Aorta (tissue), 5 donors: ENCODE measurements around the gene WNK1. TPM values are rescaled to one million over a fixed set of nuclear protein-coding genes. Genes with fewer than 3 reads are reported as not detected.
"Not testable (repeated sequence)": the region's sequence is repeated elsewhere in the genome, so short reads cannot be mapped to it uniquely, and the experiment has no call there.

Source experiments
- ATAC-seq: fragments of 200-7000 bp; cut with Tn5 transposase; one replicate; pipeline ENCODE4 v1.9.1; 2022; ENCODE audit warnings: moderate library complexity; ENCODE audit not compliant: low FRiP score
- DNase-seq, 2 donors: peaks; one replicate each; pipeline ENCODE4 v3.0.0-alpha.2; 2020
- H3K27ac ChIP-seq, 2 donors: one replicate each; pipeline ENCODE4 v1.5.1; 2013; ENCODE audit warnings: low read length in 2 of 2, mild to moderate bottlenecking in 2 of 2, moderate library complexity in 2 of 2, control low read depth in 1 of 2, inconsistent platforms in 1 of 2, low read depth in 1 of 2
- H3K27me3 ChIP-seq, 2 donors: one replicate each; pipeline ENCODE4 v1.6.1; 2013; ENCODE audit warnings: control low read depth in 1 of 2, low read length in 1 of 2, mild to moderate bottlenecking in 1 of 2, moderate library complexity in 1 of 2; ENCODE audit not compliant: insufficient read depth in 2 of 2, control insufficient read depth in 1 of 2
- H3K36me3 ChIP-seq, 2 donors: one replicate each; pipeline ENCODE4 v1.6.1; 2013; ENCODE audit warnings: control low read depth in 1 of 2, low read length in 1 of 2, mild to moderate bottlenecking in 1 of 2; ENCODE audit not compliant: insufficient read depth in 2 of 2, control insufficient read depth in 1 of 2
- H3K4me1 ChIP-seq, 2 donors: one replicate each; pipeline ENCODE4 v1.6.1; 2013; ENCODE audit warnings: low read length in 2 of 2, control low read depth in 1 of 2, mild to moderate bottlenecking in 1 of 2, moderate library complexity in 1 of 2; ENCODE audit not compliant: insufficient read depth in 2 of 2, control insufficient read depth in 1 of 2
- H3K4me3 ChIP-seq, 2 donors: one replicate each; pipeline ENCODE4 v1.5.1; 2013; ENCODE audit warnings: low read length in 2 of 2, control low read depth in 1 of 2, mild to moderate bottlenecking in 1 of 2
- H3K9me3 ChIP-seq: one replicate; pipeline ENCODE4 v1.6.1; 2013; ENCODE audit warnings: mild to moderate bottlenecking, low read length; ENCODE audit not compliant: control insufficient read depth
- WGBS, 2 donors: extraction: QIAGEN DNeasy Blood & Tissue Kit; methylation state at CpG; one replicate each; pipeline ENCODE4 v1.1.7; 2013; 5-methylcytosine and 5-hydroxymethylcytosine counted together
- intact Hi-C, 2 donors: fragments of 100-400 bp; cut with DNase I; formaldehyde crosslinking; loops; one replicate each; pipeline versions ENCODE4 v1.14.2 to v1.15.0; 2022
- polyA plus RNA-seq, 2 donors: library from polyadenylated mRNA; stranded (reverse); fragments of 200-250 nt; gene quantifications; one replicate each; pipeline ENCODE4 v1.2.3, GENCODE V29; 2013
- total RNA-seq, 2 donors: library from RNA; stranded (reverse); fragmentation: NEBNext Ultra II Directional; extraction: Animal tissue kit (Norgen Biotek cat#: 25700); gene quantifications; one replicate each; pipeline ENCODE4 v1.2.1, GENCODE V29; 2021
- donor health status: healthy with polysubstance abuse.
- donor health status: Bipolar disorder and iron deficiency.
- donor health status: DM: no; HTN: no; CAD: no.
- donor health status: DM: no; HTN: no; CAD: no.
- donor health status: DM: yes; HTN: yes; CAD: no.

Gene WNK1
- total and polyA plus RNA-seq, 4 donors, result 22.3 to 226 (median 106) TPM

DNA sequence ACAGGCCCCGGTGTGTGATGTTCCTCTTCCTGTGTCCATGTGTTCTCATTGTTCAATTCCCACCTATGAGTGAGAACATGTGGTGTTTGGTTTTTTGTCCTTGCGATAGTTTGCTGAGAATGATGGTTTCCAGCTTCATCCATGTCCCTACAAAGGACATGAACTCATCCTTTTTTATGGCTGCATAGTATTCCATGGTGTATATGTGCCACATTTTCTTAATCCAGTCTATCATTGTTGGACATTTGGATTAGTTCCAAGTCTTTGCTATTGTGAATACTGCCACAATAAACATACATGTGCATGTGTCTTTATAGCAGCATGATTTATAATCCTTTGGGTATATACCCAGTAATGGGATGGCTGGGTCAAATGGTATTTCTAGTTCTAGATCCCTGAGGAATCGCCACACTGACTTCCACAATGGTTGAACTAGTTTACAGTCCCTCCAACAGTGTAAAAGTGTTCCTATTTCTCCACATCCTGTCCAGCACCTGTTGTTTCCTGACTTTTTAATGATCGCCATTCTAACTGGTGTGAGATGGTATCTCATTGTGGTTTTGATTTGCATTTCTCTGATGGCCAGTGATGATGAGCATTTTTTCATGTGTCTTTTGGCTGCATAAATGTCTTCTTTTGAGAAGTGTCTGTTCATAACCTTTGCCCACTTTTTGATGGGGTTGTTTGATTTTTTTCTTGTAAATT is 97.5 kb downstream of the WNK1 start:
- H3K4me1 ChIP-seq, H3K36me3 ChIP-seq, H3K27ac ChIP-seq, H3K27me3 ChIP-seq, DNase-seq, H3K4me3 ChIP-seq, intact Hi-C loops, H3K9me3 ChIP-seq, ATAC-seq: not testable (repeated sequence)
- 92 to 96% methylated on average over 2 to 3 of the region's 4 CpGs for WGBS, 2 donors

DNA sequence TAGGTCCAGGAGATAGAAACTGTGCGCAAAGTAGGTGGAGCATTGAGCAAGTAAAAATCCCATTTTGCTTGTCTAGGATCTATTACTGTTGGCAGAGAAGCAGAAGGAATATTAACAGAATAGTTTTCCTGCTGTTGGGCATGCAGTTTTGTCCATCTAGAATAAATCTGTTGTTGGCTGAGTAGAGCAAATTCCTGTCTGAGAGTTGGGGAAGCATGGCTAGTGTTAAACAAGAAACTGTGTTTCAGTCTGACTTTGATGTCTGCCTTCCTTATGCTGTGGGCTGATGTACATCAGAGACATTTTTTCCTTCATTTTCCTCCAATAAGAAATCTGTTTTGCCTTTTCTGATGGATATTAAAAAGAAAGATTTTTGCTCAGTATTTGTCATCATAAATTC is 99.0 kb downstream of the WNK1 start:
- ATAC-seq (peak; percentile 57), DNase-seq (no peak)
- peak overlapping the region; percentile 10 to 67 for H3K27ac ChIP-seq
- H3K4me3 ChIP-seq, result peak overlapping the region; percentile 3 to 10
- no peaks in the 10 kb centered on the region for H3K9me3 ChIP-seq
- no peaks in the 10 kb centered on the region for H3K27me3 ChIP-seq
- H3K36me3 ChIP-seq, result no peaks in the 10 kb centered on the region
- WGBS, 2 donors, result 9% methylated on average over 1 of the region's 1 CpG
- intact Hi-C loops, result no loop called here
- no peaks in the 10 kb centered on the region for H3K4me1 ChIP-seq

DNA sequence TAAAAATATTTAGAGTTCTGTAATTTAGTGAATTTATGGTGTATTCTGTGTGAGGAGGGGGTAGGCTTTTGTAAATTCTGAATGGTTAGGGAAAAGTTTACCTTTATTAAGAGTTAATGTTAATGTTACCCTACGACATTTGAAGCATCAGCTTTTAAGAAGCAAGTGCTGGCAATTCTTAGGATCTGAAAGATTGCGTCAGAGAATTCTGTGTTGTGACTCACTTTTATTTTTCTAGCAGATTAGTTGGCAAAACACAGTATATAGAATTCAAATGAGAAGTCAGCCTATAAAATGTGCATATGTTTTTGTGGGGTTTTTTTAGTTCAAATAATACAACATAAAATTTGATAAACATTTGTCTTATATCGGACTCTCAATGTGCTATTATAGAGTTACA is 99.5 kb downstream of the WNK1 start:
- intact Hi-C loops, result no loop called here
- Histone ChIP-seq H3K4me1 (no peaks in the 10 kb centered on the region), H3K27me3 (no peaks in the 10 kb centered on the region), H3K36me3 (no peaks in the 10 kb centered on the region), H3K9me3 (no peaks in the 10 kb centered on the region), H3K27ac (no peak overlapping the region), H3K4me3 (no peak overlapping the region)
- ATAC-seq, result no peak
- WGBS, 2 donors, result 7 to 12% methylated on average over 3 of the region's 3 CpGs
- no peak for DNase-seq

DNA sequence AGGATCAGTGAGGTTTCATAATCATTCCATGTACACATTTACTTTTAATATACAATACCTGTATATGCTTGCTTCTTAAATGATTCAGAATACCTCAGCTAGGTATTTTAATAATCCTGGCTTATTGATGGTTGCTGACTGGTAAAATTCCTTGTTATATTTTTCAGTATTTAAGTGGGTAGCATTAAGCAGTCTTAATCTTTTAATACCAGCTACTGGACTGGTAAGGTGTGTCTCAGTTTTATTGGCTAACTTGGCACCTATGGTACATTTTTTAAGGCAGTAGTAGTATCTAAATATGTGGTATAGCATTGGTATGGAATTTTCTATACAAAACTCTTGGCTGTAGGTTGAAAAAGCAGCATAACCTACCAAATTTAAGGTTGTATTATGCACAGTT is 100.5 kb downstream of the WNK1 start:
- no peaks in the 10 kb centered on the region for H3K36me3 ChIP-seq
- no peak overlapping the region for H3K4me3 ChIP-seq
- ATAC-seq (no peak), DNase-seq (no peak)
- no peak overlapping the region for H3K27ac ChIP-seq
- no peaks in the 10 kb centered on the region for H3K27me3 ChIP-seq
- intact Hi-C loops, result no loop called here
- H3K9me3 ChIP-seq, result no peaks in the 10 kb centered on the region
- no peaks in the 10 kb centered on the region for H3K4me1 ChIP-seq

DNA sequence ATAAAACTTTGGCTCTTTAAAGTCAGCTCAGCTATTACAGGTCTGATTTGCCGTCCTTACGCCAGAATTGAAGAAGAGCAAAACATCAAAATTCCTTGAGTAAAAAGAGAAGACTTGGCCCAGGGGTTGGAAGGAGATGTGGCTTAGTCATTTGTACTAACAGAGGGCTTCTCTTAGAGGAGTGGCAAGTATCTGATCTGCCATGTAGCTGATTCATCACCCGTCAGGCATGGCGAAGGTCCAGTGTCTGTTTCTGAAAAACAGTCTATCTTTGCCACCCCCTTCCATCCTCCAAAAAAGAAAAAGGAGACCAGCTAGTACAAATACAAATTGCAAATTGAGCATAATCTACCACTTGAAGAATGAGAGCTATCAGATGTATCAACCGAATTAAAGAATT is 105.2 kb downstream of the WNK1 start:
- intact Hi-C loops, result loop anchor here in 1 of 2 donors (5.0 kb wide), 1 partner anchor 35 kb away; no protein-coding TSS in a partner anchor
- ATAC-seq, result no peak
- WGBS, 2 donors, result 55 to 59% methylated on average over 5 of the region's 5 CpGs
- Histone ChIP-seq H3K4me3 (no peak overlapping the region), H3K36me3 (peaks cover 4 to 6% of the 10 kb centered on the region in 2 donors), H3K27ac (peak overlapping the region in 1 of 2 donors; percentile 28), H3K27me3 (no peaks in the 10 kb centered on the region), H3K4me1 (no peaks in the 10 kb centered on the region), H3K9me3 (no peaks in the 10 kb centered on the region)
- no peak for DNase-seq

- no peak overlapping the region for H3K27ac ChIP-seq
- H3K4me3 ChIP-seq, result no peak overlapping the region
- no peaks in the 10 kb centered on the region for H3K4me1 ChIP-seq
- H3K36me3 ChIP-seq, result peaks cover 6 to 7% of the 10 kb centered on the region in 2 donors
- intact Hi-C loops, result no loop called here
- H3K9me3 ChIP-seq, result no peaks in the 10 kb centered on the region
- no peak for DNase-seq
- H3K27me3 ChIP-seq, result no peaks in the 10 kb centered on the region
- ATAC-seq, result no peak
- WGBS, 2 donors, result 95 to 96% methylated on average over 4 of the region's 4 CpGs
Measured at GRCh38 chr12:862303-862911, 110.0 kb downstream of the WNK1 start.

DNA sequence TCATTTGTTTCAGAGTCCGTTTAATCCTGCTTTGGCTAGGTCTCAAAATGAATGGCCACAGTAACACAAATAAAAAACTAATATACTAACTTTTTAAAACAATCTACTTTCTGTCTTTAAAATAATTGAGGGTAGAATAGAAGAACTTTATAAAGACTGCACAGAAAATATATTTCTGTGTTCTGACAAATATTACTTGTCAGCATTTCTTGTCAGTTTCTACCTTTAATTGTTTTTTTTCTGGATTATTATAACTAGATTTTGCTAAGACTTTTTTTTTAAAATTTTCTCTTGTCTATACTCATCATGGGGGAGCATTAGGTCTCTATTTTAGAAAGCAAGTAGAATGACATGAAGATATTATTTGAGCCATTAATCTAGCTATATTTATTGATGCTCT is 110.9 kb downstream of the WNK1 start:
- peaks cover 6 to 7% of the 10 kb centered on the region in 2 donors for H3K36me3 ChIP-seq
- no peak overlapping the region for H3K4me3 ChIP-seq
- intact Hi-C loops, result no loop called here
- no peaks in the 10 kb centered on the region for H3K27me3 ChIP-seq
- H3K9me3 ChIP-seq, result no peaks in the 10 kb centered on the region
- no peaks in the 10 kb centered on the region for H3K4me1 ChIP-seq
- ATAC-seq, result no peak
- DNase-seq, result no peak
- WGBS, 2 donors, result 68 to 73% methylated on average over 1 of the region's 1 CpG
- no peak overlapping the region for H3K27ac ChIP-seq

DNA sequence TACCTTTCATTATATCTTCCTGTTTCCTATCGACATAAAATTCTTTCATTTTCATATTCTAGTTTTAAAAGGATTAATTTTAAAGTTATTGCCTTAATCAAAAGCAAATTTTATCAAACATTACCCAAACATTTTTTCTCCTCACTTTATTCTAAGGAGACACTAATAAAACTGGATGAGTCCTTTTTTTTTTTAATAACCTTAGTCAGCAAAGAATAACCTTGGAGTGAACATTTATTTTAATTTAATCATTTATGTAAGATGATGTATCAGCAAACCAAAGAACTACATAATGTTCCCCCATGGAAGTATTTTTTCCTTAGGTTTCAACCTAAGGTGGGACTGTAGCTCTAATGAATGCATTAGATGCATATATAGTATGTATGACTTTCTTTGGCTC is 113.2 kb downstream of the WNK1 start:
- H3K4me3 ChIP-seq, result no peak overlapping the region
- no peak overlapping the region for H3K27ac ChIP-seq
- DNase-seq (no peak), ATAC-seq (no peak)
- peaks cover 6 to 7% of the 10 kb centered on the region in 2 donors for H3K36me3 ChIP-seq
- intact Hi-C loops, result no loop called here
- WGBS, 2 donors, result 86 to 89% methylated on average over 1 of the region's 1 CpG
- no peaks in the 10 kb centered on the region for H3K4me1 ChIP-seq
- no peaks in the 10 kb centered on the region for H3K9me3 ChIP-seq
- no peaks in the 10 kb centered on the region for H3K27me3 ChIP-seq

GRCh38 chr12:867905-868304 is 115.5 kb downstream of the WNK1 start:
- H3K27ac ChIP-seq, result no peak overlapping the region
- H3K4me3 ChIP-seq, result no peak overlapping the region
- DNase-seq, result peak in 1 of 2 donors; percentile 17
- H3K9me3 ChIP-seq, result no peaks in the 10 kb centered on the region
- no peaks in the 10 kb centered on the region for H3K27me3 ChIP-seq
- intact Hi-C loops, result no loop called here
- ATAC-seq, result no peak
- no peaks in the 10 kb centered on the region for H3K4me1 ChIP-seq
- H3K36me3 ChIP-seq, result peaks cover 0 to 3% of the 10 kb centered on the region in 2 donors
- WGBS, 2 donors, result 93 to 95% methylated on average over 5 of the region's 5 CpGs
